MCF 10A (cell line): ENCODE data around the gene ZMIZ1. TPM values are rescaled to one million over a fixed set of nuclear protein-coding genes. Genes with fewer than 3 reads are reported as not detected.

Experiments used
- BruUV-seq: library from RNA; stranded (reverse); fragments of 400-500 nt; replicated peaks from 2 replicates; lab custom pipeline; 2021; lab: Mats Ljungman, UMichigan
- CTCF ChIA-PET: fragments of 300-600 bp; sonication (Branson Sonifier 250); formaldehyde crosslinking; extraction: SDS; loops from one replicate; lab custom pipeline; 2021; ENCODE audit warnings: antibody characterized with exemption, inconsistent platforms; lab: Yijun Ruan, JAX
- POLR2A ChIA-PET: fragments of 300-600, 350-650 bp; sonication (Branson Sonifier 250); formaldehyde crosslinking; extraction: SDS; loops from one replicate; lab custom pipeline; 2020; ENCODE audit warnings: antibody characterized with exemption, inconsistent platforms; lab: Yijun Ruan, JAX
- DNase-seq: peaks from one replicate; pipeline ENCODE4 v3.0.0-alpha.2; 2018; ENCODE audit not compliant: unreplicated experiment
- H3K27ac Mint-ChIP-seq: one replicate; pipeline ENCODE4 v1.8.0; 2022; ENCODE audit warnings: mild to moderate bottlenecking, low read depth, mixed read lengths; ENCODE audit not compliant: unreplicated experiment
- H3K27me3 Mint-ChIP-seq: one replicate; pipeline ENCODE4 v1.8.0; 2022; ENCODE audit warnings: mixed read lengths; ENCODE audit not compliant: insufficient read depth, unreplicated experiment
- H3K36me3 Mint-ChIP-seq: one replicate; pipeline ENCODE4 v1.8.0; 2022; ENCODE audit warnings: mild to moderate bottlenecking, moderate library complexity, mixed read lengths; ENCODE audit not compliant: insufficient read depth, unreplicated experiment
- H3K4me1 Mint-ChIP-seq: one replicate; pipeline ENCODE4 v1.8.0; 2022; ENCODE audit warnings: mixed read lengths; ENCODE audit not compliant: insufficient read depth, unreplicated experiment
- H3K4me3 Mint-ChIP-seq: one replicate; pipeline ENCODE4 v1.8.0; 2022; ENCODE audit warnings: mild to moderate bottlenecking, moderate library complexity, mixed read lengths; ENCODE audit not compliant: unreplicated experiment
- H3K9me3 Mint-ChIP-seq: one replicate; pipeline ENCODE4 v1.8.0; 2022; ENCODE audit warnings: mixed read lengths; ENCODE audit not compliant: unreplicated experiment
- intact Hi-C: fragments of 100-400 bp; cut with micrococcal nuclease; formaldehyde crosslinking; loops from 2 replicates; pipeline ENCODE4 v1.14.1; 2022
- total RNA-seq: library from RNA; stranded (reverse); gene quantifications from 2 replicates; pipeline ENCODE4 v1.2.3, GENCODE V29; 2022
- TF ChIP-seq, protein P1 (sequence below): fragments of 200-600 bp; IDR thresholded peaks from one replicate; pipeline ENCODE4 v1.8.0; 2022; ENCODE audit warnings: antibody characterized with exemption, mild to moderate bottlenecking; ENCODE audit not compliant: unreplicated experiment

ZMIZ1 gene
- total RNA-seq, 1 experiment from 2014 or later = 15.5 TPM

DNA sequence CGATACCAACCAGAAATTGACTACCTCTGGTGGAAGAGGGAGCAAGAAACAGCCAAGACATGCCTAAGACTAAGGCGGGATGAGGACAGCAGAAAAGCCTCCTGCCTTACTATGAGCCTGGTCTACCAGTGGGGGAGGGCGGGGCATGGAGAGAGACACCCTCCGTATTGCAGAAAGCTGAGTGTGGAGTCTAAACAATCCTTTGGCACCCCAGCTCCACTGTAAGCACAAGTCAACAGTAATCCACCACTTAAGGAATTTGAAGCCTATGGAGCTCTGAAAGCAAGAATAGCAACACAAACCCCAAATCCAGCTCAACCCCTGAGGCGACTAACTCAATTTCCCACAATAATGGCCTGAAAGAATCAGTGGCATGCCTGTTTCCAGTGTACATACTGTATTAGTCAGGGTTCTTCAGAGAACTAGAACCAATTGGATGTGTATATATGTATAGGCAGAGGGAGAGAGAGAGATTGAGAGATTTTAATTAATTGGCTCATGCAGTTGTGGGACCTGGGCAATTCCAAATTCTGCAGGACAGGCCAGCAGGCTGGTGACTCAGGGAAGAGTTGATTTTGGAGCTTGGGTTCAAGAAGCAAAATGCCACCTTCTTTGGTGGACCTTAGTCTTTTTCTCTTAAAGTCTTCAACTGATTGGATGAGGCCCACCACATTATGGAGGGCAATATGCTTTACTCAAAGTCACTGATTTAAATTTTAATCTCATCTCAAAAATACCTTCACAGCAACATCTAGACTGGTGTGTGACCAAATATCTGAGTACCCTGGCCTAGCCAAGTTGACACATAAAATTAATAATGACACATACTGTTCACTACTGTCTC is 292.0 kb downstream of the ZMIZ1 start:
- Mint-ChIP-seq H3K27ac (no peak overlapping the region), H3K27me3 (peaks cover 52% of the 10 kb centered on the region), H3K9me3 (no peaks in the 10 kb centered on the region), H3K4me1 (no peaks in the 10 kb centered on the region), H3K36me3 (peaks cover 10% of the 10 kb centered on the region), H3K4me3 (no peak overlapping the region)
- DNase-seq = no peak
- CTCF ChIA-PET = interaction anchor here (1.2 kb wide), 1 partner anchor 14 kb away, joined by 5 read pairs; no protein-coding TSS in a partner anchor
- BruUV-seq = no TSS peak
- POLR2A ChIA-PET = interaction anchor here (1.1 kb wide), 1 partner anchor 13 kb away, joined by 3 read pairs; no protein-coding TSS in a partner anchor
- TF ChIP-seq, protein P1, sequence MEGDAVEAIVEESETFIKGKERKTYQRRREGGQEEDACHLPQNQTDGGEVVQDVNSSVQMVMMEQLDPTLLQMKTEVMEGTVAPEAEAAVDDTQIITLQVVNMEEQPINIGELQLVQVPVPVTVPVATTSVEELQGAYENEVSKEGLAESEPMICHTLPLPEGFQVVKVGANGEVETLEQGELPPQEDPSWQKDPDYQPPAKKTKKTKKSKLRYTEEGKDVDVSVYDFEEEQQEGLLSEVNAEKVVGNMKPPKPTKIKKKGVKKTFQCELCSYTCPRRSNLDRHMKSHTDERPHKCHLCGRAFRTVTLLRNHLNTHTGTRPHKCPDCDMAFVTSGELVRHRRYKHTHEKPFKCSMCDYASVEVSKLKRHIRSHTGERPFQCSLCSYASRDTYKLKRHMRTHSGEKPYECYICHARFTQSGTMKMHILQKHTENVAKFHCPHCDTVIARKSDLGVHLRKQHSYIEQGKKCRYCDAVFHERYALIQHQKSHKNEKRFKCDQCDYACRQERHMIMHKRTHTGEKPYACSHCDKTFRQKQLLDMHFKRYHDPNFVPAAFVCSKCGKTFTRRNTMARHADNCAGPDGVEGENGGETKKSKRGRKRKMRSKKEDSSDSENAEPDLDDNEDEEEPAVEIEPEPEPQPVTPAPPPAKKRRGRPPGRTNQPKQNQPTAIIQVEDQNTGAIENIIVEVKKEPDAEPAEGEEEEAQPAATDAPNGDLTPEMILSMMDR = no peak
- intact Hi-C loops = no loop called here

DNA sequence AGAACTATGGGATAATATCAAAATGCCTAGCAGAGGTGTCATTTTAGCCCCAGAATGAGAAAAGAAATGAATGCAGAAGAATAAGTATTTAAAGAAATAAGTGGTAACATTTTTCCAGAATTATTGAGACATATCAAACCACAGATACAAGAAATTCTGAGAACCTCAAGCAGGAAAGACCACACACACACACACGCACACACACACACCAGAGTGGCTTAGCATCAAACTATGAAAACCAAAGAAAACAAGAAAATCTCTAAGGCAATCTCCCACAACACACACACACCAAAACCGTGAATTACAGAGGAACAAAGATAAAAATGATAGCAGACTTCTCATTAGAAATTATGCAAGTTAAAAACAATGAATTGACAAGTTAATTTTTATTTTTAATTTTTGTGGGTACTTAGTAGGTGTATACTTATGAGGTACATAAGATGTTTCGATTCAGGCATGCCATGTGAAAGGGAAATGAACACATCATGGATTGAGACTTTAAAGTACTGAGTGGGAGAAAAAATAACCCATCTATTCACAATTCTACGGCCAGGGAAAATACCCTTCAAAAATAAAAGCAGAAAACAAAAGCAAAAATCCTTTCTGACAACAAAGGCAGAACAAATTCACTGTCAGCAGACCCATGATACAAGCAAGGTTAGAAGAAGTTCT is 293.1 kb downstream of the ZMIZ1 start:
- no peak overlapping the region for H3K27ac Mint-ChIP-seq
- no peaks in the 10 kb centered on the region for H3K4me1 Mint-ChIP-seq
- no peaks in the 10 kb centered on the region for H3K9me3 Mint-ChIP-seq
- ChIA-PET POLR2A (no interaction called here), CTCF (interaction anchor here (0.7 kb wide), 1 partner anchor 12 kb away, joined by 5 read pairs; no protein-coding TSS in a partner anchor)
- TF ChIP-seq, protein P1 = no peak
- H3K36me3 Mint-ChIP-seq = peaks cover 7% of the 10 kb centered on the region
- peaks cover 52% of the 10 kb centered on the region for H3K27me3 Mint-ChIP-seq
- no TSS peak for BruUV-seq
- no peak overlapping the region for H3K4me3 Mint-ChIP-seq
- DNase-seq = no peak
- intact Hi-C loops = no loop called here
